H1 (cell line): Measurements from ENCODE around the gene GRAMD2A. TPM values are rescaled to one million over a fixed set of nuclear protein-coding genes. Genes with fewer than 3 reads are reported as not detected.

Experiments used
- CTCF ChIA-PET: fragments of 300-600 bp; sonication (Branson Sonifier 250); formaldehyde crosslinking; loops from one replicate; lab custom pipeline; 2021; ENCODE audit not compliant: partially characterized antibody; lab: Charles Lee
- POLR2A ChIA-PET: fragments of 300-600 bp; sonication (Branson Sonifier 250); formaldehyde crosslinking; loops from one replicate; lab custom pipeline; 2021; ENCODE audit warnings: inconsistent platforms; ENCODE audit not compliant: partially characterized antibody; lab: Charles Lee
- DNase-seq, 2 experiments: peaks; one replicate each; pipeline versions ENCODE4 v3.0.0 to v3.0.0-alpha.2; 2010 to 2022; ENCODE audit warnings: low spot score in 2 of 2, low read depth in 1 of 2, mixed read lengths in 1 of 2
- FAIRE-seq: peaks from 2 replicates; lab custom pipeline; 2011; peaks lifted over from hg19 to GRCh38; lab: Jason Lieb, UNC
- H2AFZ ChIP-seq: 2 replicates; pipeline ENCODE4 v1.8.1; 2012; ENCODE audit warnings: low read length, inconsistent platforms
- H2AK5ac ChIP-seq: 2 replicates; pipeline ENCODE4 v1.6.1; 2013; ENCODE audit warnings: low read depth, low read length
- H2BK120ac ChIP-seq: replicated peaks from 2 replicates; pipeline ENCODE3; 2013; ENCODE audit warnings: low read depth, low read length, inconsistent platforms
- H2BK12ac ChIP-seq: 2 replicates; pipeline ENCODE4 v1.6.1; 2013; ENCODE audit warnings: low read depth, low read length
- H2BK15ac ChIP-seq: 2 replicates; pipeline ENCODE4 v1.6.1; 2013; ENCODE audit warnings: low read length
- H2BK20ac ChIP-seq: 2 replicates; pipeline ENCODE4 v1.6.1; 2013; ENCODE audit warnings: low read length
- H2BK5ac ChIP-seq: 2 replicates; pipeline ENCODE4 v1.6.1; 2013; ENCODE audit warnings: low read depth, low read length
- H3K14ac ChIP-seq: 2 replicates; pipeline ENCODE4 v1.6.1; 2013; ENCODE audit warnings: inconsistent platforms; ENCODE audit not compliant: insufficient read length
- H3K18ac ChIP-seq: 2 replicates; pipeline ENCODE4 v1.6.1; 2013; ENCODE audit warnings: low read length; ENCODE audit errors: extremely low read depth
- H3K23ac ChIP-seq: 2 replicates; pipeline ENCODE4 v1.6.1; 2013; ENCODE audit warnings: inconsistent platforms; ENCODE audit not compliant: insufficient read length
- H3K23me2 ChIP-seq: 2 replicates; pipeline ENCODE4 v1.6.1; 2013; ENCODE audit warnings: low read depth, low read length
- H3K27ac ChIP-seq: 2 replicates; pipeline ENCODE4 v1.6.1; 2011; ENCODE audit warnings: low read depth, low read length, inconsistent platforms
- H3K27me3 ChIP-seq, 4 experiments: replicated peaks in 1 of 4; 1 replicate in 1 of 4; 2 replicates in 3 of 4; pipeline versions ENCODE4 v1.6.1 to v1.8.1; 2011 to 2013; ENCODE audit warnings: low read length in 3 of 4, mild to moderate bottlenecking in 3 of 4, inconsistent platforms in 2 of 4, mixed read lengths in 2 of 4, moderate library complexity in 1 of 4; ENCODE audit not compliant: control insufficient read depth in 3 of 4, insufficient read depth in 3 of 4; ENCODE audit errors: extremely low read depth in 1 of 4
- H3K36me3 ChIP-seq, 4 experiments: 2 replicates each; pipeline versions ENCODE4 v1.6.1 to v1.8.1; 2011 to 2013; ENCODE audit warnings: mild to moderate bottlenecking in 4 of 4, low read length in 3 of 4, moderate library complexity in 2 of 4, control low read depth in 1 of 4, inconsistent platforms in 1 of 4; ENCODE audit not compliant: insufficient read depth in 4 of 4, control insufficient read depth in 2 of 4
- H3K4ac ChIP-seq: replicated peaks from 2 replicates; pipeline ENCODE3; 2013; ENCODE audit warnings: low read length, low read depth, mixed read lengths, inconsistent platforms; ENCODE audit not compliant: insufficient read length
- H3K4me1 ChIP-seq, 4 experiments: replicated peaks in 1 of 4; 1 replicate in 1 of 4; 2 replicates in 3 of 4; pipeline versions ENCODE4 v1.6.1 to v1.8.1; 2011 to 2013; ENCODE audit warnings: low read length in 3 of 4, inconsistent platforms in 2 of 4, mixed read lengths in 1 of 4; ENCODE audit not compliant: insufficient read depth in 4 of 4, control insufficient read depth in 3 of 4
- H3K4me2 ChIP-seq, 2 experiments: 2 replicates each; pipeline versions ENCODE4 v1.6.1 to v1.8.1; 2011 to 2013; ENCODE audit warnings: low read depth in 2 of 2, low read length in 2 of 2, control low read depth in 1 of 2, inconsistent platforms in 1 of 2, mild to moderate bottlenecking in 1 of 2; ENCODE audit not compliant: insufficient read depth in 1 of 2
- H3K4me3 ChIP-seq, 4 experiments: fragments of 200-600, 300-600 bp in 1 of 4; sonication (generic), shearing (Covaris generic), sonication (Bioruptor Twin) in 1 of 4; 2 replicates each; pipeline versions ENCODE4 v1.5.1 to v1.8.1; 2011 to 2016; ENCODE audit warnings: low read length in 4 of 4, low read depth in 3 of 4, control low read depth in 2 of 4, inconsistent platforms in 2 of 4, mild to moderate bottlenecking in 2 of 4, mixed read lengths in 1 of 4, moderate library complexity in 1 of 4; ENCODE audit not compliant: insufficient read depth in 2 of 4; ENCODE audit errors: extremely low read depth in 1 of 4
- H3K56ac ChIP-seq: replicated peaks from 2 replicates; pipeline ENCODE3; 2013; ENCODE audit warnings: low read depth, mild to moderate bottlenecking, mixed read lengths, low read length, inconsistent platforms; ENCODE audit not compliant: insufficient read length
- H3K79me1 ChIP-seq: 2 replicates; pipeline ENCODE4 v1.6.1; 2013; ENCODE audit warnings: low read depth, low read length, control low read depth
- H3K79me2 ChIP-seq, 2 experiments: 2 replicates each; pipeline versions ENCODE4 v1.6.1 to v1.8.1; 2012 to 2013; ENCODE audit warnings: low read length in 2 of 2, mild to moderate bottlenecking in 2 of 2, inconsistent platforms in 1 of 2; ENCODE audit not compliant: insufficient read depth in 2 of 2, control insufficient read depth in 1 of 2
- H3K9ac ChIP-seq, 4 experiments: replicated peaks in 1 of 4; 1 replicate in 1 of 4; 2 replicates in 3 of 4; pipeline versions ENCODE4 v1.6.1 to v1.8.1; 2011 to 2013; ENCODE audit warnings: low read depth in 3 of 4, low read length in 3 of 4, control low read depth in 2 of 4, mild to moderate bottlenecking in 2 of 4, moderate library complexity in 2 of 4, inconsistent platforms in 1 of 4; ENCODE audit errors: extremely low read depth in 1 of 4
- H3K9me3 ChIP-seq, 2 experiments: 2 replicates each; pipeline versions ENCODE4 v1.6.1 to v1.8.1; 2012 to 2013; ENCODE audit warnings: mild to moderate bottlenecking in 2 of 2, moderate library complexity in 2 of 2, control low read depth in 1 of 2, inconsistent platforms in 1 of 2, low read depth in 1 of 2, low read length in 1 of 2, mixed read lengths in 1 of 2; ENCODE audit not compliant: insufficient read depth in 2 of 2
- H4K20me1 ChIP-seq, 2 experiments: replicated peaks in 1 of 2; 2 replicates each; pipeline versions ENCODE3 to v1.8.1; 2011 to 2013; ENCODE audit warnings: inconsistent platforms in 2 of 2, low read length in 2 of 2, mild to moderate bottlenecking in 1 of 2; ENCODE audit not compliant: insufficient read depth in 2 of 2, control insufficient read depth in 1 of 2
- H4K5ac ChIP-seq: 2 replicates; pipeline ENCODE4 v1.6.1; 2013; ENCODE audit warnings: low read length, low read depth, mixed read lengths, inconsistent platforms; ENCODE audit not compliant: insufficient read length
- H4K8ac ChIP-seq: 2 replicates; pipeline ENCODE4 v1.8.0; 2013; ENCODE audit warnings: mild to moderate bottlenecking, moderate library complexity, low read length, inconsistent platforms; ENCODE audit not compliant: insufficient read depth; ENCODE audit errors: extremely low read depth
- H4K91ac ChIP-seq: replicated peaks from 2 replicates; pipeline ENCODE3; 2013; ENCODE audit warnings: low read length, mixed read lengths, inconsistent platforms; ENCODE audit not compliant: insufficient read length
- BACH1 ChIP-seq: IDR thresholded peaks from 2 replicates; pipeline ENCODE4 v1.6.1; 2012; ENCODE audit warnings: low read length, improper control_type of control experiment
- CBX8 ChIP-seq: fragments of 300-800, 300-1000 bp; sonication (generic); IDR thresholded peaks from 2 replicates; pipeline ENCODE4 v1.7.1; 2016; ENCODE audit warnings: low read depth, low read length, borderline replicate concordance
- GABPA ChIP-seq: IDR thresholded peaks from 2 replicates; pipeline ENCODE4 v1.6.1; 2011; ENCODE audit warnings: mild to moderate bottlenecking, low read length, moderate library complexity, borderline replicate concordance; ENCODE audit not compliant: insufficient read depth
- HDAC6 ChIP-seq: IDR thresholded peaks from one replicate; pipeline ENCODE4 v1.7.1; 2012; ENCODE audit warnings: low read depth, mild to moderate bottlenecking, inconsistent platforms, low read length, moderate library complexity
- JUND ChIP-seq: IDR thresholded peaks from 2 replicates; pipeline ENCODE4 v1.6.1; 2011; ENCODE audit warnings: mild to moderate bottlenecking, improper control_type of control experiment, low read length
- MAFK ChIP-seq: IDR thresholded peaks from 2 replicates; pipeline ENCODE4 v1.6.1; 2012; ENCODE audit warnings: low read depth, mild to moderate bottlenecking, improper control_type of control experiment, low read length
- SP2 ChIP-seq: IDR thresholded peaks from 2 replicates; pipeline ENCODE4 v1.6.1; 2012; ENCODE audit warnings: mild to moderate bottlenecking, low read length, inconsistent platforms
- TCF12 ChIP-seq: IDR thresholded peaks from 2 replicates; pipeline ENCODE4 v1.6.1; 2011; ENCODE audit warnings: low read depth, mild to moderate bottlenecking, low read length
- WGBS, 2 experiments: shearing (Covaris generic) in 1 of 2; methylation state at CpG; one replicate each; pipeline versions ENCODE4 v1.1.6 to v1.1.7; 2013 to 2015; ENCODE audit warnings: low lambda C conversion rate in 2 of 2, mixed read lengths in 2 of 2, inconsistent platforms in 1 of 2, low coverage in 1 of 2, missing lambda C conversion rate in 1 of 2; ENCODE audit not compliant: insufficient replicate concordance in 2 of 2, insufficient coverage in 1 of 2, insufficient read length in 1 of 2; ENCODE audit errors: extremely low coverage in 1 of 2, missing lambda C conversion rate in 1 of 2; 5-methylcytosine and 5-hydroxymethylcytosine counted together
- polyA plus RNA-seq, 7 experiments: library from polyadenylated mRNA; depleted of rRNA in 3 of 7; stranded (reverse) in 5 of 7; unstranded in 2 of 7; fragments of >200 nt in 5 of 7; fragments of 200-250 nt in 2 of 7; gene quantifications; 1 replicate in 5 of 7; 2 replicates in 1 of 7; 4 replicates in 1 of 7; pipeline versions ENCODE4 v1.2.1 to v1.2.3, GENCODE V29; 2011 to 2013; ENCODE audit warnings: missing spikeins in 2 of 7, mixed read lengths in 2 of 7
- total RNA-seq: library from RNA; stranded (reverse); fragmentation: NEBNext Ultra II Directional; extraction: Animal tissue kit (Norgen Biotek cat#: 25700); gene quantifications from 2 replicates; pipeline ENCODE4 v1.2.1, GENCODE V29; 2021
- TF ChIP-seq, protein P1 (sequence below), 3 experiments: IDR thresholded peaks; 1 replicate in 2 of 3; 2 replicates in 1 of 3; pipeline versions ENCODE4 v1.5.1 to v1.6.1; 2011; ENCODE audit warnings: low read length in 3 of 3, mild to moderate bottlenecking in 3 of 3, inconsistent platforms in 2 of 3, low read depth in 1 of 3, moderate library complexity in 1 of 3; ENCODE audit not compliant: insufficient read depth in 1 of 3; ENCODE audit errors: control extremely low read depth in 1 of 3

Gene GRAMD2A
- total and polyA plus RNA-seq, 2 of the 8 experiments (the other 6 are each of a cell fraction or from before 2014, with no cell fraction given): 0.57 to 1.5 TPM

- Histone ChIP-seq H2BK20ac (no peak overlapping the region), H3K36me3 (no peaks in the 10 kb centered on the region; a peak in 1 of 8 replicates), H2BK15ac (no peak overlapping the region), H3K9ac (no peak overlapping the region), H4K91ac (no peak overlapping the region), H3K56ac (no peak overlapping the region), H3K4me3 (no peak overlapping the region), H3K4ac (no peak overlapping the region), H3K79me2 (no peaks in the 10 kb centered on the region), H3K27ac (no peak overlapping the region), H2BK12ac (no peak overlapping the region), H3K9me3 (no peaks in the 10 kb centered on the region), H3K14ac (no peak overlapping the region), H3K23me2 (no peaks in the 10 kb centered on the region), H4K8ac (no peak overlapping the region; the same call in 1 of the 2 replicates), H3K4me1 (no peaks in the 10 kb centered on the region), H2AFZ (no peak overlapping the region), H3K4me2 (no peak overlapping the region), H2BK120ac (no peak overlapping the region), H4K20me1 (no peaks in the 10 kb centered on the region), H2AK5ac (no peak overlapping the region), H3K18ac (no peak overlapping the region), H2BK5ac (no peak overlapping the region), H3K79me1 (no peaks in the 10 kb centered on the region), H4K5ac (no peak overlapping the region), H3K23ac (no peak overlapping the region), H3K27me3 (no peaks in the 10 kb centered on the region)
- FAIRE-seq (no peak), DNase-seq (no peak)
- ChIA-PET CTCF (interaction anchor here (0.8 to 2.5 kb wide), 3 partner anchors 17 to 409 kb away, joined by 3 to 11 read pairs (median 3); no protein-coding TSS in a partner anchor), POLR2A (interaction anchor here (1.1 kb wide), 1 partner anchor 22 kb away, joined by 3 read pairs; the partner anchor contains the start of genes MYO9A and SENP8)
- TF ChIP-seq SP2: no peak
- TF ChIP-seq TCF12: no peak
- TF ChIP-seq, protein P1, sequence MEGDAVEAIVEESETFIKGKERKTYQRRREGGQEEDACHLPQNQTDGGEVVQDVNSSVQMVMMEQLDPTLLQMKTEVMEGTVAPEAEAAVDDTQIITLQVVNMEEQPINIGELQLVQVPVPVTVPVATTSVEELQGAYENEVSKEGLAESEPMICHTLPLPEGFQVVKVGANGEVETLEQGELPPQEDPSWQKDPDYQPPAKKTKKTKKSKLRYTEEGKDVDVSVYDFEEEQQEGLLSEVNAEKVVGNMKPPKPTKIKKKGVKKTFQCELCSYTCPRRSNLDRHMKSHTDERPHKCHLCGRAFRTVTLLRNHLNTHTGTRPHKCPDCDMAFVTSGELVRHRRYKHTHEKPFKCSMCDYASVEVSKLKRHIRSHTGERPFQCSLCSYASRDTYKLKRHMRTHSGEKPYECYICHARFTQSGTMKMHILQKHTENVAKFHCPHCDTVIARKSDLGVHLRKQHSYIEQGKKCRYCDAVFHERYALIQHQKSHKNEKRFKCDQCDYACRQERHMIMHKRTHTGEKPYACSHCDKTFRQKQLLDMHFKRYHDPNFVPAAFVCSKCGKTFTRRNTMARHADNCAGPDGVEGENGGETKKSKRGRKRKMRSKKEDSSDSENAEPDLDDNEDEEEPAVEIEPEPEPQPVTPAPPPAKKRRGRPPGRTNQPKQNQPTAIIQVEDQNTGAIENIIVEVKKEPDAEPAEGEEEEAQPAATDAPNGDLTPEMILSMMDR (IDR thresholded peaks at IDR 0.05; ENCODE audit: control extremely low read depth in 1 of 3, insufficient read depth in 1 of 3, low read depth in 1 of 3, low read length in 3 of 3): no peak
- TF ChIP-seq HDAC6: no peak
- TF ChIP-seq CBX8: no peak
- TF ChIP-seq MAFK: no peak
- TF ChIP-seq JUND: no peak
- TF ChIP-seq GABPA: no peak
- TF ChIP-seq BACH1: no peak
- WGBS, 2 experiments: 93% methylated on average over 4 of the region's 4 CpGs; no CpG with 5 or more reads in 1 of the 2 experiments
These were observed 57.9 kb downstream of the GRAMD2A start for GRCh38 chr15:72139667-72140066.
